HS-5 (cell line): ENCODE measurements around the gene MTA1.
A peak's percentile ranks its signal among the peaks of the same experiment; 100 is the strongest.

ENCODE experiments used
- DNase-seq: peaks from one replicate; pipeline ENCODE4 v3.0.0-alpha.2; 2012; ENCODE audit warnings: low read depth

Gene MTA1

DNA sequence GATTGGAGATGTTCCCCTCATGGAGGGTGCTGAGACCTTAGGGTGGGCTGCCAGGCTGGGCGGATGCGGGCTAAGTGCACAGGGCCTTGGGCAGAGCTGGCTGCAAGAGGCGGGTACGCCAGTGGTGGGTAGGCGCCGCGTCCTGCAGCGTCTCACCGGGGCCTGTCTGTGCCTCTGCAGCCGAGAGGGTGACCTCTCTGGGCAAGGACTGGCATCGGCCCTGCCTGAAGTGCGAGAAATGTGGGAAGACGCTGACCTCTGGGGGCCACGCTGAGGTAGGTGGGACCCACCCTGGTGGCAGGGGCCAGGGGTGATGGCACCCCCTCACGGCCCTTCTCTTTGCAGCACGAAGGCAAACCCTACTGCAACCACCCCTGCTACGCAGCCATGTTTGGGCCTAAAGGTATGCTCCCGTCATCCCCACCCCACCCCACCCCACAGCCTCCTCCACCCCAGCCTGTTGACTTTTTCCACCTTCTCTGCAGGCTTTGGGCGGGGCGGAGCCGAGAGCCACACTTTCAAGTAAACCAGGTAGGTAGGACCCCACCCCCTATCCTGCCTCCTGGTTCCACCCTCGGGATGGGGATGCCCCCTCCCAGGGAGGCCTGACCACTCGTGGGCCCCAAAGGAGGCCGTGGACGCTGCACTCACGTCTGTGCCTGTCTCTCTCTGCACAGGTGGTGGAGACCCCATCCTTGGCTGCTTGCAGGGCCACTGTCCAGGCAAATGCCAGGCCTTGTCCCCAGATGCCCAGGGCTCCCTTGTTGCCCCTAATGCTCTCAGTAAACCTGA lies 68.6 kb downstream of the MTA1 start:
- no peak for DNase-seq

DNA sequence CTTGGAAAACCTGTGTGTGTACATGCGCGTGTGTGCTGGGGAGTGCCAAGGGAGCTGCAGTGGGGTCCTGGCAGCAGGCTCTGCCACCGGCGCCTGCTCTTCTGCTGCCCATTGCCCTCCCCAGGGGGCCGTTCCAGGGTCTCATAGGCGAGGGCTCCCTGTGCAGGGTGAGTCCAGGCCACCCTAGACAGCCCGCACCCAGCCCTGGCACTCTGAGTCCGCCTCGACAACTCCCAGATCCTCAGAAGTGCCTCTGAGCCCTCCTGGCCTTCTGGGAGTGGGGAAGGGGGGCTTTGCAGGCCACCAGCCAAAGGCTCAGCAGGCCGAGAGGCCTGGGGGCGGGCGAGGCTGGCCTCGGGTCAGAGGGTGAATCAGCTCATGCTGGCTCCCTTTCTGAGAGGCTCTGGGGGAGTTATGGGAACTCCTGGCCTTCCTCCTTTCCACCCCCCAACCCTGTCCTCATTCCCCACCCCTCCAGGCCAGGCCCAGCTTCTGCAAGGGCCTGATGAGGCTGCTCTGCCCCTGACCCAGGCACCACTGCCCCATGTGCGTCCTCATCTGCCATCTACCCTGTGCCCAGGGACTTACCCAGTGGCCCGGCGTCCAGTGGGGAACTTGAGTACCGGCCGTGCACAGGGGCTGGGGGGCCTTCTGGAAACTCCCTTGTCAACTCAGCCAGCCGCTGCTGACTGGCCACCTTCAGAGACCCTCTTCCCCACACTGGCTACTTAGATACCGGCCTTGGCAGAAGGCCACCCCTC lies 69.3 kb downstream of the MTA1 start:
- no peak for DNase-seq

DNA sequence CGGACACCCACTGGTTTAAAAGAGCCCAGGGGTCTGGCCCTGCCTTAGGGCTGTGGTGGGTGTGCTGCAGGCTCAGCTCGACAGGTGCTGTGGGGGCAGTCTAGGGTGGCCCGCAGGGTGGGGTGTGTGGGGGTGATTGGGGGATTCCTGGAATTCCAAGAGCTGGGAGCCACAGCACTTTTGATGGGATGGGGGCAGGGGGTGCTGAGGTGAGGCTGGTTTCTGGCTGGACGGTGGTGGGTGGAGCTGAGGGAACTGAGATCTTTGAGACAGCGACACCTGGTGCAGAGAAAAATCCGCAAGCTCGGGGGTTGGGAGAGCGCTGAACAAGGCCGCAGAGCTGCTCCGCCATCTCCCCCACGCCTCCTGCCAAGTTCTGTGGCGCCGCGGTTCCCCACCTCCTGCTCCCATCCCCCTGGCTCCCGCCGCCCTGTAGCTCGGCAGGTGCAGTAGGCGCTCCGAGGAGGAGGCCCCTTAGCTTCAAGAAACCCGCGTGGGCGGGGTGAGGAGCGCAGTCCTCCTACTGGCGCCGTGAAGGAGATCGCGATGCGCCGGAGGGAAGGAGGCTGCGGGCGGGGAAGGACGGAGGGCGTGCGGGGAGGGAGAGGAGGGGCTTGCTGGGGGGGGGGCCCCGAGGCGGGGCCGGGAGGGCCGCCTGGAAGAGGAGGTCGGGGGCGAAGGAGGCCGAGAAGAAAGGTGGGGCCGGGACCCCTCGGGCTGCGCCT lies 70.1 kb downstream of the MTA1 start:
- DNase-seq, result peak; percentile 53

DNA sequence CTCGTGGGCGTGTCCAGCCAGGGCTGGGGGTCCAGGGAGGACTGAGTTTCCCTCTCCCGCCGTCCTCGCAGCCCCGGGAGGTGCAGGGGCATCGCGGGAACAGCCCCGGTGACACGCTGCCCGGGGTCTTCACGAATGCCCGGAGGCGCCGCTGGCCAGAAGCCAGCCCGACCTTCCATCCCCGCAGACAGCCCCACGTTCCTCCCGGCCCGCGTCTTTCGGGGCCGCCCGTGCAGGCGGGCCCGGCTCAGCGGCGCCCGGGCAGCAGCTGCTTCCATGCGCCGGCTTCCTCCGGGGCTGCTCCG lies 70.6 kb downstream of the MTA1 start:
- DNase-seq, result no peak

DNA sequence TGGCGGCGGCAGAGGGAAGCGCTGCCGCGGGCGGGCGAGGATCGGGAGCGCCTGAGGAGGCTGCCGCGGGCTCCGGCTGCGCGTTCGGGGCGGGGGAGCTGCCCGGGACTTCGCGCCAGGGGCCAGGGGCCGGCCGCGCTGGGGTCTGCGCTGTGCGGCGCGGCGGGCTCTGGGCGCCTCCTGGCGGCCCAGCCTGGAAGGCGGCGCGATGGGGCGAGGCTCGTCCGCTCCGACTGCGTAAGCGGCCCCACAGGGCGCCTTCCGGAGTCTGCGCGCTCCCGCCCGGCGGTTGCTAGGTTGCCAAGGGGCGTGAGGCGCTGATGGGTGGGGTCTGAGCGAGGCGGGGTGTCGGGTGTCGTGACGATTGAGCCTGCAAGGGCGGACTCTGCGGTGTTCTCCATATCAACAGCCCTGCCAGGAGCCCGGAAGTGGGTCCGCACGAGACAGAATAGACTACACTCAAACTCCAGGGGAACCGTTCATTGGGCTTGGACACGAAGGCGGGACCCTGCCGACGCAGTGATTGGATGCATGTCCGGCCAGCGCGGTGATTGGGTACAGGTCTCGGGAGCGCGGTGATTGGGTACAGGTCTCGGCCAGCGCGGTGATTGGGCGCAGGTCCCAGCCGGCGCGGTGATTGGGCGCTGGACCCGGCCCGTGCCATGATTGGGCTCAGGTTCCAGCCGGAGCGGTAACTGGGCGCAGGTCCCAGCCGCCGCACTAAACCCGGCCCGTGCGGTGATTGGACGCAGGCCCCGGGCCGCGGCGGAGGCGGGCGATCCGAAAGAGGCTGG lies 71.1 kb downstream of the MTA1 start, which contains the start of gene TEDC1:
TEDC1 (plus strand) TSS at position 675 of the 794 bp plus-strand sequence. CDS start 130 bp downstream, outside the sequence.
- DNase-seq, result peak; percentile 98

DNA sequence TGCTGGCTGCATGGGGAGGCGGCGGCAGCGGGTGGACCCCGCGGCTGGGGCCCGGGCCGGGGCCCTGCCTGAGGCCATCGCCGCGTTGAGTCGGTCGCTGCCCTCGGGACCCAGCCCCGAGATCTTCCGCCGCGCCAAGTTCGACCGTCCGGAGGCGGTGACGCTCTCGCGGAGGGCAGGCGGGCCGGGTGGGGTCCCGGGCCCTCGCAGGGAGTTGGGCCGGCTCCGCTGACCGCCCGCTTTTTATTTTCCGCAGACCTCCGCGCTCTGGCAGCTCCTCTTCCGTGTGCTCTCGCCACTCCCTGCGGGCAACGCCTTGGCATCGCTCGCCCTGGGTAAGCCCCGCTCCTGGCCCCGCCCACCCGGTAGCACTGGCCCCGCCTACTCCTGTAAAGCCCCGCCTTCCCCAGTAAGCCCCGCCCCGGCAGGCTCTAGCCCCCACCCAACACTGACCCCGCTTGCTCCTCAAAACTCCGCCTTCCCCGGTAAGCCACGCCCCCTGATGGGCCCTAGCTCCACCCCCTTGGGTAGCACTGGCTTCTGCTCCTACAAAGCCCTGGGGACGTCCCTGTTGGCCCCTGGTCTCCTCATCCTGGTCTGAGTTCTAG lies 71.8 kb downstream of the MTA1 start:
- peak; percentile 15 for DNase-seq

DNA sequence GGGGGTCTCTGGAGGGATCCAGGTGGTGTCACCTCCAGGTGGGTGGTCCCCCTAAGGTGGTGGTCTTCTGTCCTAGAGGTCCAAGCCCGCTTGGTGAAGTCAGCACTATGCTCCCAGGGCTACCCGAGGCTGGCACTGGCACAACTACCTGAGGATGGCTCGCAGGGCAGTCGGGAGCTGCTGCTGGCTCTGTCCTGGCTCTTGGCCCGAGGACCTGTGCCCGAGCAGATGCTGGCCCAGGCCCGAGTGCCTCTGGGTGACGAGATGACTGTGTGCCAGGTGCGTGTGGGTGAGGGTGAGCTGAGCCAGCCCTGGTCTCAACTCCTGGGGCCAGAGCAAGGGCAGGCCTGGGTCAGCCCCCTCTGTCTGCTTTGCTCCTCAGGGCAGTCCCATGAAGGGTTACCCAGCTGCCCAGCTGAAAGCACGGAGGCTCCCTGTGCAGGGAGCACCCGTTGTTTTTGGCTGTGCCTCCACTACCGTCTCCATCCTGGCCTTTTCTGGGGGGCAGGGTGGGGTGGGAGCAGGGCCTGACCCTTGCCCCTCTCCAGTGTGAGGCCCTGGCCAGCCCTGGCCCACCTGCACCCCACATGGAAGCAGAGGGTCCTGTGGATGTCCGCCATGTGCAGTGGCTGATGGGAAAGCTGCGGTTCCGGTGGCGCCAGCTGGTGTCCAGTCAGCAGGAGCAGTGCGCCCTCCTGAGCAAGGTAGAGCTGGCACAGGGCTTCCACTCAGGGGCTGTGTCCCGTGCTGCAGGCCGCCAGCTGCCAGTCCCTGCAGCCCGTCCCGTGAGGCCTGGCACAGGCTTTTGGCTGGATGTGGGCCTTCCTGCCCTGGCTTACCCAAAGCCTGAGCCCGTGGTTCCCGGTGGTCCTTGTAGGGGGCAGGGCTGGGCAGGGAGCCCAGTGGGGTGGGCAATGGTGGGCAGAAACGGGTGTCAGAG lies 72.7 kb downstream of the MTA1 start:
- no peak for DNase-seq

DNA sequence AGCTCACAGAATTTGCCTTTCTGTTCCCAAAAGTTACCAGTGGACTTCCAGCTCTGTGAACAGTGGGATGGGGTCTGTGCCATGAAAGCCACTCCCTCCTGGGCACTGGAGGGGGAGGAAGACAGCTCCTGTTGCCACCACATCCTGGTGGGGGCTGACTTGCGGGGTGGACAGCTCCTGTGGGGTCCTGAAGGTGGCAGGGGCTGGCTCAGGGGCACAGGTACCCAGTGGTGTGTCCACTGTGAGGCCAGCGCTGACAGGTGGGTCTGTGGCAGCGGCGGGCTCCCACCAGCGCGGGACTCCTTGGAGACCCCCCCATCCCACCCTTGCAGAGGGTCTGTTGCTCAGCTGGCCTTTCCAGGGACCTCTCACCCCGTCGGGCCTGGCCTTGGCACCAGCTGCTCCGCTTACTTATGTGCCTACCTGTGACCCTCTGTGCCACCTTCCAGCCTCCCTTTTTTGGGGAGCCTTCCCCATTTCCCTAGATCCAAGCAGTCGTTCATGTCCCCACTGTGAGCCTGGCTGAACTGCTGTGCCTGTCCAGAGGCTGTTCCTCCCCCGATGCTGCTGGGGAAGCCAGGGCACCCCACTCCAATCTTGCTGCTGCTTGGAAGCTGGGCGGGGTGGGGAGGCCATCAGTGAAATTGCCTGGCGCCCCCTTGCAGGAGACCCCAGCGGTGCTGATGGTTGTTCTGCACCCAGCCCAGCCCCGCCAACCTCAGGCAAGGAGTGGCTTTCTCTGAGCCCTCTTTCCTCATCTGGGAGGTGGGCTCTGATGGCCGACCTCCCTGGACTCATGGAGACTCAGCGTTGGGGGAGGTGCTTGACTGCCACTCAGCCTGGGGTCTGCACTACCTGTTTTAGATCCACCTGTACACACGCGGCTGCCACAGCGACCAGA lies 73.6 kb downstream of the MTA1 start:
- DNase-seq, result no peak

DNA sequence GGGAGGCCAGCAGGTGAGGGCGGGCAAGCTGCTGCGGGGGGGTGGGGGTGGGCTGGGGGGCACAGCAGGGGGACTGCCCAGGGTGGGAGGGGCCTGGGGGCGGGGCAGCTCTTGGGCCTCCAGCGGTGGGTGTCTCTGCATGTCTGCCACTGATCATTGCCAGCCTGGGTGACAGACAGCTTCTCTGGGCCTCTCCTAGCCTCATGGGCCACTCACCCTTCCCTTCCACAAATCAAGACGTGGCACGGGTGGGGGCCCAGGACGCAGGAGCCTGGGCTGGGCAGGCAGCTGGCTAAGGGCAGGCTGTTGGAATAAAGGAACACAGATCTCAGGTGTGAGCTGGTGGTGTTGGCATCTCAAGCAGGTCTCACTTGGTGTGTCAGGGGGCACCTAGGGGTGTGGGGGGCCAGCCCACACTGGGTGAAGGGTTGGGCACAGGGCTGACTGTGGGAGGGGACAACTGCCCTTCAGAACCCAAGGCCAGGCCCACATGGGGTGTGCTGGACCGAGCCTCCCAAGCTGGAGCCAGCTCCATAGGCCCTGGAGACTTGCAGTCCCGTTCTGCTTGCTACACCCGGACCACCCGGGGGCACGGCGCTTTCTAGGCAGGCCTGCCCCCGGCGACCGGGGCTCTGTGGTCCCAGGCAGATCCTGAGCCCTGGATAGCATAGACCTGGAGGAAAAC lies 74.4 kb downstream of the MTA1 start:
- DNase-seq, result no peak

DNA sequence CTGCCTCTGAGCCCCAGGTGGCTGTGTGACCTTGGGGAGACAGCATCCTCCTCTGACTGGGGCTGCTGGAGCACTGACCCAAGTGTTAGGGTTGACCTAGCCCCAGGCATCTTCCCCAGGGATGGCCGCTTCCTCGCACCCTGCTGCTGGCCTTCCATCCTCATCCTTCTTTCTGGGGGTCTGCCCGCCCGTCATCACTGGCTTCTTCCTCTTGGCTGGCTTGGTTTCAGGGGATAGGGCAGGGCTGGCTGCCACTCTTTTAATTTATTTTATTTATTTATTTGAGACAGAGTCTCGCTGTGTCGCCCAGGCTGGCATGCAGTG lies 74.9 kb downstream of the MTA1 start:
- DNase-seq, result no peak

DNA sequence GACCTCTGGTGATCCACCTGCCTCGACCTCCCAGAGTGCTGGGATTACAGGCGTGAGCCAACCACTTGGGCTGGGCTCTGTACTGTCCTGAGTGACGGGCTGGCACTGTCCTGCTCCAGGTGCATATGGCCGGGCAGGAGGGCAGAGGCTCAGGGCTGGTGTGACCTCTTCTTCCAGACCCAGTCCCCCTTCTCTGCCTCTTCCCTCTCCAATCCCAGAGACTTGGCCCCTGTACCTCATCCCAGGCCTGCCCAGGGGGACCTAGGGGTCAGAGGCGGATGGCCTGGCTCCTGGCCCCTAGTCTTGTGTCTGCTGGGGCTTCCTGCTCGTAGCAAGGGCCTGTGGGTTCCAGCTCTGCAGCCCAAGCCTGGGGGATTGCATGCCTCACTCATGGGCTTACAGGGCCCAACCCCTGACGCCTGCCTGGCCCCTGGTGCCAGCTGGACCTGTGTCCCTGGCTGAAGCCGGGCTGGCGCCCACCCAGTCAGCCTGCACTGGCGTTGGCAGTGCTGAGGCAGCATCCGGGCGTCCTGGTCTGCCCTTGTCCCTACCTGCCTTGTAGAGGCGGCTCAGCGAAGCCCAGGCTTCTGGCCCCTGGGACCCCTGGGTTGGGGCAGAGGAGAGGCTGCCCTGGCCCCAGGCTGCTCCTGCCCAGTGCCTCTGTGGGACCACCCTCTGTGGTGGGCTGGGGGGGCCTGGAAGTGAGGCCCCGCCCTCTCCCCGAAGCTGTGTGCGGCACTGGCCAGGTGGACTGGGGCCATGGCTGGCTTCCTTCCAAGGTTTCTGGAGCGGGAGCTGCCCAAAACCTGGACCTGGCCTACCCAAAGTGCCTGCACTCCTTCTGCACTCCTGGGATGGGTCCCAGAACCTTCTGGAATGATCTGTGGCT lies 75.7 kb downstream of the MTA1 start:
- DNase-seq, result no peak

DNA sequence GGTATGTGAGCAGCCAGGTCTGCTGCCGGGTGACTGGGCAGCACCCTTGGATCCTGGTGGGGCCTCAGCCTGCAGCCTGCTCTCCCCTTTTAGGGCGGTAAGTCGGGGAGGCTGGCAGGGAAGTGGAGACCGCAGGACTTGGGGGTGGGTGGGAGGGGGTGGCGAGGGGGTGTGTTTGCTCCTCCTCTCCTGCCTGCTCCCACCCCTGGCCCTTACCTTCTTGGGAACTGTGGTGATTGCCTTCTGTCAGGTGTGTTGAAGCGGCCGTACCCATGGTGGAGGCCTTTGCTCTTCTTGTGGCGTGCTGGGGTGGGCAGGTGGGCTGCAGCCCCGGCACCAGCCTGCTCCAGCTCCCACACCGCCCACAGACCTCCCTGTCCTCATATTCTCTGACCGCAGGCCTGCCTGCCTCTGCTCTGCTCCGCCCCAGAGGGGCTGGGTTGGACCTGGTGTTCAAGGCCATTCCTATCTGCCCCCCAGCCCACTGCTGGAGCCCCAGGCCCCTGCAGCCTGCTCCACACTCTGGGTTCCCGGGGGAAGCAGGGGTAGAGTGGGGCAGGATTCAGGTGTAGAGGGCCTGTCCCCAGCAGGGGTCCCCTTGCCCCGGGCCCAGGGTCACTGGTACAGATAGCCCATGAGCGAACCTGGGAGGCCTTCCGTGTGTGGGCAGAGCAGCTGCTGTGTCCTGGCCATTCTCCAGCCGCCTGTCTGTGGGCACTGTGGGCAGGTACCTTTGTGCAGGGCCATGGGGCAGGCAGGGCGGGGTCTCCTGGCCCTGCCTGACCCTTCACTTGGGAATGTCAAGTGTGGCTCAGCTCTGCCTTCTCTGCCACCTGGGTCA lies 76.6 kb downstream of the MTA1 start:
- no peak for DNase-seq

DNA sequence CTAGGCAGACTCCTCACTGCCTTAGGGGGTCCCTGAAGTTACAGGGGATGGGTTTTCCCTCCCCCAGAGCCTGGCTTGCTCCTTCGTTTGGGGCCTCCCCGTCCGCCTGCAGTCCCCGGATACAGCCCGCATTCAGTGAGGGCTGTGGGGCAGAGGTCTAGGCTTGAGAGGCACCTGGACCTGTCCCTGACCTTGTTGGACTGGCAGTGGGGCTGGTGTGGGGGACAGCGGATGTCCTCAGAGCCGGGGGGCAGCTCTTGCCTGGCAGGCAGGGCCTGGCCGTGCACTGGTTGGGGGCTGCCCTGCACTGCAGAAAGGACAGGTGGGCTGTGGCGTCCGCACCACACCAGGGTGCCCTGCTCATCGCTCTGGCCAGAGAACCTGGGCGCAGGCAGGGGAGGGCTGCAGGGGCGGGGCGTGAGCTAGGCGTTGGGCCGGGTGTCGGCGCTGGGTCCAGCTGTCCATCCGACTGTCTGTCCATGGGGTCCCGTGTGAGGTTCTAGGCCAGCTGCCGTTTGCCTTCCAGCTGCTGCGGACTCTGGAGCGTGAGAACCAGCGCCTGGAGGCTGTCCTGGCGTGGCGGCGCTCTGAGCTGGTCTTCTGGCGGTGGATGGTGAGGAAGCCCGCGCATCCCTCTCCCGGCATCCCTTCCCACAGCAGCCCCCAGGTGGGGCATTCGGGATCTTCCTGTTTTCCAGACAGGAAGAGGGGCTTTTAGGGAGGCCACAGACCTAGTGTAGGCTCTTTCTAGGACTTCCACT lies 77.4 kb downstream of the MTA1 start:
- DNase-seq, result no peak

DNA sequence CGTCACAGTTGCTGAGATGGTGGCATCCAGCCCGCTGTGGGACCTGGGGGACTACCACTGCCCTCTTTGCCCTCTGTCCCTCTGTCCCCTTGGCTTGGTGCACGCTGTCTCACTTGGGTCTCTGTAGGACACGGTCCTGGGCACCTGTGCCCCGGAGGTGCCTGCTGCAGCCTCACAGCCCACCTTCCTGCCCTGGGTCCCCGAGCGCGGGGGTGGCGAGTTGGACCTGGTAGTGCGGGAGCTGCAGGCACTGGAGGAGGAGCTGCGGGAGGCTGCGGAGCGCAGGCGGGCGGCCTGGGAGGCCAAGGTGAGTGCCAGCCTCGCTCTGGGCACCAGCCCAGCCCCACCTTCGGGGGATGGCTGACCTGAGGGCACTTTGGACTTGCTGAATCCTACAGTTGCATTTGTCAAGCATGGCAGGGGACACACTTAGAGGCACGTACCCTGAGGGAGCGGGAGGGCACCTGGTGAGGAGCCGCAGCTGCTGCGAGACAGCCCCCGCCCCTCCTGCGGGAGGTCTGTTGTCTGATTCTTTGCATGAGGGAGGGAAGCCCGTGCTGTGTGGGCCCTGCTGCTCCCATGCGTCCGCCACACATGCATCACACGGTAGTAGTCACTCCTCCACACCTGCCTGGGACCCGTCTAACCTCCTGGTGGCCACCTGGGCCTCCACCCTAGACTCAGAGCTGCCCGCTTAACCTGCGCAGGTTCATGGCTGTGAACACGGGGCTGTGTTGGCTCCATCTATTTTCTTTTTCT lies 78.2 kb downstream of the MTA1 start:
- DNase-seq, result no peak

DNA sequence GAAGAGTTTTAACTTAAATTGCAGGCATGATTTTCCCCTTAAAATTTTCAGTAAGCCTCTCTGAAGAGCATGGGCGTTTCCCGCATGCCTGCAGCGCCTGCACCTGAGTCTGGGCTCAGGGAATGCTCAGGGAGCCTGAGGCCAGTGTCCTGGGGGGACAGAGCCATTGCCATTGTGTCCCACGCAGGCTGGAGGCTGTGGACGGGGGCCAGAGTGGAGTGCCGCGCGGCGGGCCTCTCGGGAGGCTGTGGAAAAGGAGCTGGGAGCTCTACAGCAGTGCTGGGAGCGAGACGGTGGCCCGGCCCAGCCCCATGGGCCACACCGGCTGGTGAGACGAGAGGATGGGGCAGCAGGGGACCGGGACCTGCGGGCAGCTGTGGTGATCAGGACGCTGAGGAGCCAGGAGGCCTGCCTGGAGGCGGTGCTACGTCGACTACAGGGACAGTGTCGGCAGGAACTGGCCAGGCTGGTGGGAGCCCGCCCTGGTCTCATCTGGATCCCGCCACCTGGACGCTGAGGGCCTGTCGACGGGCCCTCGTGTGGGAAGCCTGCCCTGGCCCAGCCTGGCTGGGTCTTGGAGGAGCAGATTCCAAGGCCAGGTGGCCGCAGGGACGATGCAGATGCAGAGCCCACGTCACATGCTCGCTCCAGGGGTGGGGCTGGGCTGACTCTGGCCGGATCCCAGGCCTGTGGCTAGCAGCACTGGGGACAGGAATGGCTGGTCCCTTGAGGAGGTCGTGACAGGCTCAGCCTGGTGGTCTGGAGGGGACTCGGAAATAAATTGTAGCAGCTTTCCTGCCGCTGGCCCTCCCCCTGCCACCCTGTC lies 79.0 kb downstream of the MTA1 start:
- DNase-seq, result no peak
